NB4 (cell line): ENCODE data around the gene EFNA2.

Source experiments
- DNase-seq: peaks from one replicate; pipeline ENCODE4 v3.0.0; 2010; ENCODE audit warnings: low read depth
- H3K4me3 ChIP-seq: one replicate; pipeline ENCODE4 v1.5.1; 2011; ENCODE audit warnings: mild to moderate bottlenecking, low read depth, low read length, moderate library complexity
- CTCF ChIP-seq: IDR thresholded peaks from one replicate; pipeline ENCODE4 v1.5.1; 2012; ENCODE audit warnings: low read depth, low read length
- MAX ChIP-seq: IDR thresholded peaks from 2 replicates; pipeline ENCODE4 v1.6.1; 2011; ENCODE audit warnings: low read depth, low read length
- MYC ChIP-seq: IDR thresholded peaks from 2 replicates; pipeline ENCODE4 v1.6.1; 2011; ENCODE audit warnings: low read depth, low read length
- POLR2A ChIP-seq: IDR thresholded peaks from 2 replicates; pipeline ENCODE4 v1.6.1; 2011; ENCODE audit warnings: mild to moderate bottlenecking; ENCODE audit not compliant: insufficient read length; ENCODE audit errors: extremely low read depth

Gene EFNA2

GRCh38 chr19:1255186-1256161 lies 30.2 kb upstream of the EFNA2 start:
- no peak for DNase-seq
- no peak for TF ChIP-seq MAX
- TF ChIP-seq MYC = no peak
- TF ChIP-seq CTCF = no peak
- no peak for TF ChIP-seq POLR2A
- no peak overlapping the region for H3K4me3 ChIP-seq

GRCh38 chr19:1256646-1257474 lies 28.8 kb upstream of the EFNA2 start:
- no peak overlapping the region for H3K4me3 ChIP-seq
- DNase-seq = no peak
- TF ChIP-seq MAX = no peak
- TF ChIP-seq POLR2A = no peak
- no peak for TF ChIP-seq MYC
- no peak for TF ChIP-seq CTCF

- DNase-seq = no peak
- no peak for TF ChIP-seq MYC
- TF ChIP-seq MAX = no peak
- TF ChIP-seq POLR2A = no peak
- TF ChIP-seq CTCF = no peak
- no peak overlapping the region for H3K4me3 ChIP-seq
Observed at GRCh38 chr19:1257475-1258162, 28.1 kb upstream of the EFNA2 start.

- no peak overlapping the region for H3K4me3 ChIP-seq
- DNase-seq = no peak
- TF ChIP-seq MYC (no peak), POLR2A (no peak), MAX (no peak), CTCF (no peak)
Observed at GRCh38 chr19:1258163-1258492, 27.5 kb upstream of the EFNA2 start.

GRCh38 chr19:1258707-1259205 lies 26.9 kb upstream of the EFNA2 start:
- TF ChIP-seq CTCF (no peak), MAX (no peak), MYC (no peak), POLR2A (no peak)
- DNase-seq = no peak
- H3K4me3 ChIP-seq = no peak overlapping the region
